Thymus (tissue), 11 donors: Measurements from ENCODE around the gene SLC12A8. TPM values are rescaled to one million over a fixed set of nuclear protein-coding genes. Genes with fewer than 3 reads are reported as not detected.

Experiments
- DNase-seq, 9 donors: peaks; one replicate each; pipeline ENCODE4 v3.0.0-alpha.2; 2013; ENCODE audit warnings: low spot score in 9 of 9, low read depth in 6 of 9, missing footprints in 1 of 9
- H3K27ac ChIP-seq, 2 donors: one replicate each; pipeline ENCODE4 v1.5.1; 2013; ENCODE audit warnings: control low read depth in 1 of 2, low read depth in 1 of 2, low read length in 1 of 2, mild to moderate bottlenecking in 1 of 2, moderate library complexity in 1 of 2
- H3K27me3 ChIP-seq, 2 donors: one replicate each; pipeline ENCODE4 v1.5.1; 2013; ENCODE audit warnings: low read length in 1 of 2; ENCODE audit not compliant: control insufficient read depth in 2 of 2, insufficient read depth in 1 of 2
- H3K36me3 ChIP-seq, 2 donors: one replicate each; pipeline ENCODE4 v1.5.1; 2013; ENCODE audit warnings: low read length in 1 of 2, mild to moderate bottlenecking in 1 of 2, moderate library complexity in 1 of 2; ENCODE audit not compliant: control insufficient read depth in 2 of 2, insufficient read depth in 2 of 2
- H3K4me1 ChIP-seq, 2 donors: one replicate each; pipeline ENCODE4 v1.5.1; 2013; ENCODE audit warnings: low read length in 2 of 2; ENCODE audit not compliant: control insufficient read depth in 2 of 2, insufficient read depth in 2 of 2
- H3K4me3 ChIP-seq, 2 donors: one replicate each; pipeline ENCODE4 v1.5.1; 2013; ENCODE audit warnings: low read length in 2 of 2, control low read depth in 1 of 2, mild to moderate bottlenecking in 1 of 2
- H3K9me3 ChIP-seq, 2 donors: one replicate each; pipeline ENCODE4 v1.5.1; 2013; ENCODE audit warnings: low read length in 1 of 2, mild to moderate bottlenecking in 1 of 2; ENCODE audit not compliant: control insufficient read depth in 2 of 2, insufficient read depth in 1 of 2
- WGBS: extraction: QIAGEN DNeasy Blood & Tissue Kit; methylation state at CpG from one replicate; pipeline ENCODE4 v1.1.7; 2013; 5-methylcytosine and 5-hydroxymethylcytosine counted together
- polyA plus RNA-seq: library from polyadenylated mRNA; stranded (reverse); fragments of 200-250 nt; gene quantifications from one replicate; pipeline ENCODE4 v1.2.3, GENCODE V29; 2013
- total RNA-seq: library from RNA; stranded (reverse); fragments of 120-200 nt; gene quantifications from one replicate; pipeline ENCODE4 v1.2.4, GENCODE V29; 2013
- donor health status: healthy.

The SLC12A8 gene
- total and polyA plus RNA-seq, 2 donors = 0.80 to 0.94 TPM

DNA sequence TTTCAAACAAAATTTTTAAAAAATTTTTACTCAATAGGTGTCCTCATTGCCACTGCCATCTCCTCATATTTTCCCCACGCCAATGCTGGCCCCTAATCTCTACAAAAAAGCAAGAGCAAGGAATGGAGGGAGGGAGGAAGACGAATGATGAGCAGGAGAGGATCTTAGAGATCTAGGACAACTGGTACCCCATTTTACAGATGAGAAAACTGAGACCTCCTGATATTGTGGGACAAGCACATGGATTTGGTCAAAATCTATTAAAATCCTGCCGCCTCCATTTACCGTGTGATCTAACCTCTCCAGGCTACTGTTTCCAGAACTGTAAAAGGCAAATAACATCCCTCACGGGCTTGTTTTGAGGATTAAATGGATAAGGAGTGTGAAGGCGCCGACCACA, 161.3 kb downstream of the SLC12A8 start:
- no peak overlapping the region for H3K4me3 ChIP-seq
- 51% methylated on average over 7 of the region's 7 CpGs for WGBS

DNA sequence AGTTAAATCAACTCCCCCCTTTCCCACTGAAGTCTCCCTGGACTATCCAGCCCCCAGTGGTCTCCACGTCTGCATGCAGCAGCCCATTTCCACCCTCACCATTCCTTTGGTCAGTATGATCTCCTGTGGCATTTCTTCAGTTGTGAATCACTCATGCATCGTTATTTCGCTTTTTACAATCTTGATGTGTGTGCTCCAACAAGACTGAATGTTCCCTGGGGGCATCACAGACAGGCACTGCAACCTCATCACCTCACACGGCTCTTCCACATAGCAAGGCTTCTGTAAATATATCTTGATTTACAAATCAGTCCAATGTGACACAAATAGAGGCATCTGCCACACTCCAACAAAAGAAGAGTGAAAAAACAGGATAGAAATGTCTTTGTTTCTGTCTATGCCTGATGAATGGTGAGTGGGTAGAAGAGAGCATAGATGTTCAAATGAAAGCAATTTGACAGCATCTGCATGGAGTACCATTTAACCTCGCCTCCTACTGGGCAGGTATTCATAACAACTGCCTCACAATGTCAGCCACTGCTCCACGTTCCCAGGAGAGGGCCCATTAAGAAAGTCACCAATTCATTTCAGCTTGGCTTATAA, 162.0 kb downstream of the SLC12A8 start:
- H3K27me3 ChIP-seq = peaks cover 0 to 10% of the 10 kb centered on the region in 2 donors
- WGBS = 95% methylated on average over 6 of the region's 6 CpGs
- H3K27ac ChIP-seq = no peak overlapping the region
- H3K4me1 ChIP-seq = peaks cover 32 to 38% of the 10 kb centered on the region in 2 donors
- no peak overlapping the region for H3K4me3 ChIP-seq
- no peaks in the 10 kb centered on the region for H3K9me3 ChIP-seq
- no peaks in the 10 kb centered on the region for H3K36me3 ChIP-seq
- DNase-seq = no peak

More for the DNA sequence above, 161.3 kb downstream of the SLC12A8 start:
- H3K4me1 ChIP-seq = peaks cover 32 to 39% of the 10 kb centered on the region in 2 donors
- no peaks in the 10 kb centered on the region for H3K9me3 ChIP-seq
- no peak for DNase-seq
- H3K27ac ChIP-seq = peak overlapping the region; percentile 44 to 83
- H3K27me3 ChIP-seq = peaks cover 0 to 13% of the 10 kb centered on the region in 2 donors
- H3K36me3 ChIP-seq = no peaks in the 10 kb centered on the region

DNA sequence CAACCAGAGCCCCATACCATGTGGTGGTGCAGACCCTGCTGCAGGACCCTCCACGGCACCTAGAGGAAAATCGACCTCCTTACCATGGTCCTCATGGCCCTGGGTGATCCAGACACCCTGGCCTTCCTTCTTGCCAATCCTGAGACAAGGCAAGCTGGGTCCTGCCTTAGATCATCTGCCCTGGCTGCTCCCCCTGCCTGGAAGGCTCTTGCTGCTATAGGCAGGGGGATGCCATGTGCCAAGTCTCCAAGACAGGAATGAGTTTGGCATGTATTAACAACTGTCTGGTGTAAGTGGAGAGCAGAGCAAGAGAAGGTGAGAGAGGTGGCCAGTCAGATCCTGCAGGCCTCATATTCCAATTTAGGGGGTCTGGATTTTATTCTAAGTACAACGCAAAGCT, 164.3 kb downstream of the SLC12A8 start:
- 96% methylated on average over 3 of the region's 3 CpGs for WGBS
- Histone ChIP-seq H3K4me1 (peaks cover 21 to 23% of the 10 kb centered on the region in 2 donors), H3K27ac (no peak overlapping the region), H3K9me3 (no peaks in the 10 kb centered on the region), H3K4me3 (no peak overlapping the region), H3K36me3 (no peaks in the 10 kb centered on the region), H3K27me3 (peaks cover 0 to 2% of the 10 kb centered on the region in 2 donors)
- DNase-seq = no peak

DNA sequence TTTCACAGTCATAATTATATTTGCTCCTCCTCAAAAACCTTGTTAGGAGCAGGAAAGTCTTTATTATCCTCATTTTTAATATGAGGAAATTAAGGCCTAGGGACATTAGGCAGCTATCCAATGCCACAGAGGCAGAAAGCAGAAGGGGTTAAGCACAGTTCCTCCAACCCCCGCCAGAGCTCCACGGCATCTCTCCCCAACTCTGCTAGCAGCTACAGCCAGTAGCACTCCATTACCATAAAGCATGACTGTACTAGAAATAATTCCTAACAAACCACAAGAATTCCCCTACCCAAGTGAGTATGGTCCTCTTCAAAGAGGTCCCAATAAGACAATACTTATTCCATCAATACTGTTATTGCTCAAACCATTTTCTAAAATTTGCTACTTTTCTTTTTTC, 166.6 kb downstream of the SLC12A8 start:
- Histone ChIP-seq H3K36me3 (no peaks in the 10 kb centered on the region), H3K4me1 (peaks cover 0 to 10% of the 10 kb centered on the region in 2 donors), H3K9me3 (no peaks in the 10 kb centered on the region), H3K27me3 (no peaks in the 10 kb centered on the region), H3K27ac (no peak overlapping the region), H3K4me3 (no peak overlapping the region)
- no peak for DNase-seq
- WGBS = 92% methylated on average over 2 of the region's 2 CpGs

DNA sequence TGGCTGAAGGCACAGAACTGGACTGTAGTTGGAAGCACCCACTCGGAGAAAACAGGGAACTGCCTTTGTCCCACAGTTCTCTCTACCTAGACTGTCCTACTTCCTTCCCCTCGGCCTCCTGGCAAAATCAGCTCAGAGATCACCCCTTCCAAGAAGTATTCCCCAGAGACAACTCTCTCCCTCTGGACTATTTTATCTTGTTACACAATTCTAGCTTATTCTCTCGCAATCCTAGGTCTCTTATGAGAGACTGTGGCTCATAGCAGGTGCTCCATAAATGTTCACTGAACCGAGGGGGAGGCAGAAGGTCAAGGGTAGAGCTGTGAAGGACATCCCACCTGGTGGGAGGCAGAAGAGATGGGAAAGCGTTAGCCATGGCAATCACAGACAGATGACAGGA, 167.4 kb downstream of the SLC12A8 start:
- Histone ChIP-seq H3K27me3 (no peaks in the 10 kb centered on the region), H3K4me3 (no peak overlapping the region), H3K36me3 (no peaks in the 10 kb centered on the region), H3K9me3 (no peaks in the 10 kb centered on the region), H3K27ac (no peak overlapping the region), H3K4me1 (peaks cover 0 to 10% of the 10 kb centered on the region in 2 donors)
- no peak for DNase-seq
- WGBS = 97% methylated on average over 5 of the region's 5 CpGs

DNA sequence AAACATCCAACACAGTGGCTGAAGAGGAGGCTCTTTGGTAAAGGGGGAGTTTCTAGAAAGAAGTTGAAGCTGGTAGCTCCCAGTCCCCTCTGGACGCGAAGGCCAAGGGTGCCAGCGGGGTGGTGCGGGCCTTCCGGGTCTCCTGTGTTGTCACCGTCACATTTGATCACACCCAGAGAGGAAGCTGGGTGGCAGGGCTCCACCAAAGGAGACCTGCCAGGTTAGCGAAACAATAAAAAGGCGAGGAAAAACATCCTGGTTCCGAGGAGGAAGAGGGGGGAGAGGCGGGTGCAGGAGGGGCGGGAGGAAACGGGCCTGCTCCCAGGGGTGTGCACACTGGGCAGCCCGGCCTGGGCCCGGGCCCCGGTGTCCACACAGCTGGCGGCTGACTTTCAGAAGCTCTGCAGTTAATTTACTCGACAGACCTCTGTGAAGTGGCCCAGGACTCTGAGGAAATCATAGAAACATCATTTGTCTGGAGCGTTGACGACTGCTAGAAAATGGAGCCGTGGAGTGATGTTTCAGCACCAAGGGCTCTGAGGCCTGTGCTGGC, 168.9 kb downstream of the SLC12A8 start:
- peak overlapping the region in 1 of 2 donors; percentile 53 for H3K27ac ChIP-seq
- H3K4me1 ChIP-seq = peaks cover 0 to 17% of the 10 kb centered on the region in 2 donors
- H3K27me3 ChIP-seq = no peaks in the 10 kb centered on the region
- WGBS = 93% methylated on average over 20 of the region's 20 CpGs
- H3K4me3 ChIP-seq = no peak overlapping the region
- DNase-seq = no peak
- H3K36me3 ChIP-seq = no peaks in the 10 kb centered on the region
- H3K9me3 ChIP-seq = no peaks in the 10 kb centered on the region

DNA sequence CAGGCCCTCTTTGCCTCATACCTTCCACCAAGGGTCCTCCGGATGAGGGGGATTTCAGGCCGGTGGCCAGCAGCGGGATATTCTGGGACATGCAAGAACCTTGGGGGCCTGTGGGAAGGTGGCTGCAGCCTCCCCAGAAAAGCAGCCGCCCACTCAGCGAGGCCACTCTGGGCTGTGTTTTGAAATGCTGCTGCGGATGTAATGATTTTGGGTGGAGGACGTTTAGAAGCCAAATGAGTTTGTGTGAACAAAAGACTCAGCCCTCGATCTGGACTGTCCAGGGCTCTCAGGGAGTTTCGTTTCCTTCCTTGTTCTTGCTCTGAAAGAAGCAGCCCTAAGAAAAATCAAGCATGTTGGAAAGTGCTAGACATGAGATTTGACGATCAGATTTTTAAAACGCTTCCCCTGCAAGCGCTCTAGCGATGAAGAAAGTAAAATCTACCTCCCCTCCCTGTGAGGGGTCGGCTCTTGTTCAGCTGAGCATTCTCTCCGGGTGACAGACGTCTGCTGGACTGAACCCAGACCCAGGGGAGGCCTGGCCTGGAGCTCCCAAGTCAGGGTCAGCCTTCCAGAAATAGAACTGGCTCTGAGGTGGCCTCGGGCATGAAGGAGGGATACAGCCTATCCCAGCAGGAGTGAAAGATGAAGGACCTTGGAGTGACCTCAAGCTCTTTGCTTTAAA, 169.7 kb downstream of the SLC12A8 start:
- no peaks in the 10 kb centered on the region for H3K9me3 ChIP-seq
- H3K4me1 ChIP-seq = peaks cover 0 to 23% of the 10 kb centered on the region in 2 donors
- 93% methylated on average over 17 of the region's 17 CpGs for WGBS
- no peaks in the 10 kb centered on the region for H3K27me3 ChIP-seq
- H3K36me3 ChIP-seq = no peaks in the 10 kb centered on the region
- DNase-seq = no peak
- H3K27ac ChIP-seq = peak overlapping the region in 1 of 2 donors; percentile 53
- H3K4me3 ChIP-seq = no peak overlapping the region

DNA sequence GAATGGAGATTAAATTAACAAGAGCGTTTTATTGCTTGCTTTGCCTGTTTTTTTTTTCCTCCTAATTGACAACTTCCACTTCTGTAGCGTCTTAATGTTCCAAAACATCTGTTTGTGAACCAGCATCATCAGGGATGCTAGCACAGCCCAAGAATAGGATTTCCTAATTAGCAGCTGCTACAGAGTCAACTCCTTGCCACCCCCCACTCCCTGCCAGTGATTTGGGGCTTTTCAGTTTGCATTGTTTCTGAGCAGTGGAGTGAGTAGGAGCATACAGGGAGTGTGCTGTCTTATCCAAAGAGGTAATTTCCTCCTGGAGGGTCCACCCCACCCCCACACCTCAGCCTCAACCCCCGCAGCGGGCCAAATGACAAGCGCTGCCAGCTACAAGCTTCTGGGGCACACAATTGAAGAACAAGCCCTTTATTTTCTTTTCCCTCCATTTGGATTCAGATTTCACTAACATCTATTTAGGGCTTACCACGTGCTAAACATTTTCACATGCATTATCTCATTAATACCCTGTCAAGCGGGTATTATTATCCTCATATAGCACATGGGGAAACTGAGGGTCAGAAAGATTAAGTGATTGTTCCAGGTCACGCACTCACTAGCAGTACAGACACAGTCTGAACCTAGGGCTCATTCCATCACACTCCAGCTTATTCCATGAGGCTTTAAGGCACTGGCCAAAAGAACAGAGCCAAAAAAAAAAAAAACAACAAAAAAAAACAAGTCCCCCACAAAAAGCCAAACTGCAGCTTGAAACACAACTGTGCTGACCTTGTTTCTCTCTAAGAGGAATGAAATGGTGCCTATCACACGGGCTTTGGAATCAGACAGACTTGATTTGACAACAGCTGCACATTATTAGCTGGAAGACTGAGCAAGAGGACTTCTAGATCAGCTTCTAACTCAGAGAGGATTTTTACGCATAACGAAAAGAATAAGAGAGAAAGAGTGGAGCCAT, 173.1 kb downstream of the SLC12A8 start:
- no peak for DNase-seq
- H3K4me1 ChIP-seq = peaks cover 0 to 24% of the 10 kb centered on the region in 2 donors
- peak overlapping the region in 1 of 2 donors; percentile 34 for H3K27ac ChIP-seq
- no peak overlapping the region for H3K4me3 ChIP-seq
- WGBS = 93% methylated on average over 11 of the region's 11 CpGs
- H3K36me3 ChIP-seq = no peaks in the 10 kb centered on the region
- H3K9me3 ChIP-seq = no peaks in the 10 kb centered on the region
- no peaks in the 10 kb centered on the region for H3K27me3 ChIP-seq
